Measurements from ENCODE around the gene KRTAP12-1.

- no peak for TF ChIP-seq CTCF (IDR thresholded peaks at IDR 0.05; ENCODE audit: low read length)
- TF ChIP-seq EZH2 (IDR thresholded peaks at IDR 0.05; ENCODE audit: borderline replicate concordance, low read length): no peak
These were observed 28.9 kb upstream of the KRTAP12-1 start for GRCh38 chr21:44710756-44711326.

All from OCI-LY1 (cell line).